CD14-positive monocyte (primary cell): ENCODE measurements around the gene GPR137B. TPM values are rescaled to one million over a fixed set of nuclear protein-coding genes. Genes with fewer than 3 reads are reported as not detected.
A peak's percentile ranks its signal among the peaks of the same experiment; 100 is the strongest.

Source experiments
- DNase-seq, 3 donors: peaks; one replicate each; pipeline ENCODE4 v3.0.0-alpha.2; 2011 to 2022
- H2AFZ ChIP-seq: 2 replicates; pipeline ENCODE4 v1.6.0; 2012; ENCODE audit warnings: mild to moderate bottlenecking, low read depth, low read length, inconsistent platforms; ENCODE audit not compliant: insufficient read depth, poor library complexity, severe bottlenecking
- H3K27ac ChIP-seq, 2 donors: 1 replicate in 1 of 2; 2 replicates in 1 of 2; pipeline ENCODE4 v1.5.1; 2012 to 2013; ENCODE audit warnings: low read length in 2 of 2, control low read depth in 1 of 2, inconsistent platforms in 1 of 2, low read depth in 1 of 2, mild to moderate bottlenecking in 1 of 2
- H3K27me3 ChIP-seq, 2 donors: one replicate each; pipeline versions ENCODE4 v1.6.0 to v1.6.1; 2011 to 2013; ENCODE audit warnings: low read length in 2 of 2; ENCODE audit not compliant: control insufficient read depth in 2 of 2, insufficient read depth in 2 of 2
- H3K36me3 ChIP-seq, 2 donors: replicated peaks in 1 of 2; 1 replicate in 1 of 2; 2 replicates in 1 of 2; pipeline versions ENCODE4 v1.5.1 to v1.6.1; 2012 to 2013; ENCODE audit warnings: low read length in 2 of 2, control low read depth in 1 of 2, inconsistent platforms in 1 of 2, mild to moderate bottlenecking in 1 of 2; ENCODE audit not compliant: insufficient read depth in 2 of 2, control insufficient read depth in 1 of 2
- H3K4me1 ChIP-seq, 2 donors: 1 replicate in 1 of 2; 2 replicates in 1 of 2; pipeline versions ENCODE4 v1.5.1 to v1.6.1; 2012 to 2013; ENCODE audit warnings: low read length in 2 of 2, control low read depth in 1 of 2, inconsistent platforms in 1 of 2, mild to moderate bottlenecking in 1 of 2, moderate library complexity in 1 of 2; ENCODE audit not compliant: insufficient read depth in 2 of 2, control insufficient read depth in 1 of 2
- H3K4me2 ChIP-seq: replicated peaks from 2 replicates; pipeline ENCODE3; 2012; ENCODE audit warnings: low read length, moderate library complexity, mild to moderate bottlenecking; ENCODE audit not compliant: poor library complexity, severe bottlenecking; ENCODE audit errors: extremely low read depth
- H3K4me3 ChIP-seq, 3 experiments: fragments of 200-600 bp in 1 of 3; sonication (generic) in 1 of 3; replicated peaks in 1 of 3; 1 replicate in 2 of 3; 2 replicates in 1 of 3; pipeline ENCODE4 v1.5.1; 2011 to 2013; ENCODE audit warnings: low read length in 3 of 3, mild to moderate bottlenecking in 3 of 3, control low read depth in 2 of 3, low read depth in 2 of 3, inconsistent platforms in 1 of 3, moderate library complexity in 1 of 3
- H3K79me2 ChIP-seq: 2 replicates; pipeline ENCODE4 v1.6.0; 2012; ENCODE audit warnings: mild to moderate bottlenecking, control low read depth, inconsistent platforms, low read length, moderate library complexity; ENCODE audit not compliant: insufficient read depth
- H3K9ac ChIP-seq: 2 replicates; pipeline ENCODE4 v1.6.0; 2017; ENCODE audit warnings: low read length, mild to moderate bottlenecking; ENCODE audit not compliant: insufficient read depth, poor library complexity, severe bottlenecking
- H3K9me3 ChIP-seq, 2 donors: replicated peaks in 1 of 2; 1 replicate in 1 of 2; 2 replicates in 1 of 2; pipeline versions ENCODE4 v1.5.1 to v1.6.1; 2012 to 2013; ENCODE audit warnings: low read length in 2 of 2, control low read depth in 1 of 2; ENCODE audit not compliant: control insufficient read depth in 1 of 2, insufficient read depth in 1 of 2
- H4K20me1 ChIP-seq: 2 replicates; pipeline ENCODE4 v1.6.0; 2012; ENCODE audit warnings: mild to moderate bottlenecking, low read length, control low read depth, moderate library complexity; ENCODE audit not compliant: insufficient read depth
- H3K27ac Mint-ChIP-seq, 7 donors: one replicate each; pipeline ENCODE4 v1.8.0; 2020; ENCODE audit warnings: mild to moderate bottlenecking in 7 of 7, mixed read lengths in 7 of 7, moderate library complexity in 6 of 7, inconsistent platforms in 2 of 7
- H3K27me3 Mint-ChIP-seq, 3 donors: one replicate each; pipeline ENCODE4 v1.8.0; 2021 to 2022; ENCODE audit warnings: low read depth in 3 of 3, mild to moderate bottlenecking in 3 of 3, mixed read lengths in 3 of 3, moderate library complexity in 3 of 3, inconsistent platforms in 1 of 3
- H3K36me3 Mint-ChIP-seq, 2 donors: one replicate each; pipeline ENCODE4 v1.8.0; 2020; ENCODE audit warnings: mixed read lengths in 2 of 2, inconsistent platforms in 1 of 2, mild to moderate bottlenecking in 1 of 2
- H3K4me1 Mint-ChIP-seq: one replicate; pipeline ENCODE4 v1.8.0; 2020; ENCODE audit warnings: mild to moderate bottlenecking, mixed read lengths
- H3K4me3 Mint-ChIP-seq, 2 donors: one replicate each; pipeline ENCODE4 v1.8.0; 2020; ENCODE audit warnings: mild to moderate bottlenecking in 2 of 2, mixed read lengths in 2 of 2, moderate library complexity in 1 of 2
- H3K9me3 Mint-ChIP-seq, 7 donors: one replicate each; pipeline ENCODE4 v1.8.0; 2020 to 2022; ENCODE audit warnings: mixed read lengths in 7 of 7, mild to moderate bottlenecking in 6 of 7, moderate library complexity in 6 of 7, inconsistent platforms in 2 of 7
- WGBS: methylation state at CpG from one replicate; pipeline ENCODE4 v1.1.5; 2013; ENCODE audit warnings: missing lambda C conversion rate; ENCODE audit not compliant: insufficient coverage; 5-methylcytosine and 5-hydroxymethylcytosine counted together
- intact Hi-C, 2 donors: fragments of 100-400 bp; cut with micrococcal nuclease; formaldehyde crosslinking; loops; one replicate each; pipeline versions ENCODE4 v1.15.0 to v1.15.1; 2023
- polyA plus RNA-seq, 3 donors: library from polyadenylated mRNA; depleted of rRNA in 1 of 3; unstranded in 2 of 3; stranded (reverse) in 1 of 3; fragments of 300-500 nt in 2 of 3; fragments of >200 nt in 1 of 3; fragmentation: Illumina TruSeq in 2 of 3; gene quantifications; 1 replicate in 2 of 3; 2 replicates in 1 of 3; pipeline ENCODE4 v1.2.3, GENCODE V29; 2012 to 2021
- TF ChIP-seq, protein P1 (sequence below): fragments of 200-600 bp; IDR thresholded peaks from one replicate; pipeline ENCODE4 v1.8.0; 2022; ENCODE audit warnings: antibody characterized with exemption, mild to moderate bottlenecking

Gene GPR137B
- polyA plus RNA-seq, 3 donors: 7.5 to 10.8 (median 8.7) TPM

DNA sequence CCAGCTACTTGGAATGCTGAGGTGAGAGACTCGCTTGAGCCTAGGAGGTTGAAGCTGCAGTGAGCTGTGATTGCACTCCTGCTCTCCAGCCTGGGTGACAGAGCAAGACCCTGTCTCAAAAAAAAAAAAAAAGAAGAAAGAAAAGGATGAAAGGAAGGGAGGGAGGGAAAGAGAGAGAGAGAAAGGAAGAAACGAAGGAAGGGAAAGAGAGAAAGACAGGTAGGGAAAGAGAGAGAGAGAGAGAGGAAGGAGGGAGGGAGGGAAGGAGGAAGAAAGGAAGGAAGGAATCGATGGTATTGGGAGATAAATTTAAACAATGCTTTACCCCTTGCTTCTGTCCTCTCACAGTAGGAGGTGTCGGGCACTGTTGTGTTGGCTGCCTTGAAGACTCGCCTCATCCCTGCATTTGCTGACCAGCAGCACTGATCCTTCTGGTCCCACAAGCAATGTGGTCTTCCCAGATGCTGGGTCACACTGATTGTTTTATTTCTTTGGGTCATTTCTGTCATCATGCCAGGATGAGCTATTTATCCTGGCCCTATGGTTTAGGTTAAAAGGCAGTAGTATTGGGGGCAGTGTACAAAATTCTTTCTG, 30.9 kb downstream of the GPR137B start:
- no peak overlapping the region for H2AFZ ChIP-seq
- H4K20me1 ChIP-seq: peaks cover 7% of the 10 kb centered on the region
- peaks cover 4 to 6% of the 10 kb centered on the region in 2 donors for H3K4me1 ChIP-seq
- no peak for DNase-seq
- H3K27me3 Mint-ChIP-seq: peaks cover 0 to 2% (median 0%) of the 10 kb centered on the region in 3 donors
- H3K9ac ChIP-seq: no peak overlapping the region
- H3K9me3 ChIP-seq: no peaks in the 10 kb centered on the region
- no peak overlapping the region for H3K27ac ChIP-seq
- no peak overlapping the region for H3K4me2 ChIP-seq
- H3K4me1 Mint-ChIP-seq: peaks cover 7% of the 10 kb centered on the region
- peaks cover 0 to 2% (median 0%) of the 10 kb centered on the region in 7 donors for H3K9me3 Mint-ChIP-seq
- 96% methylated on average over 4 of the region's 5 CpGs for WGBS
- no peak overlapping the region for H3K4me3 Mint-ChIP-seq
- H3K27me3 ChIP-seq: no peaks in the 10 kb centered on the region
- H3K4me3 ChIP-seq: no peak overlapping the region
- H3K36me3 ChIP-seq: peaks cover 6 to 16% of the 10 kb centered on the region in 2 donors
- no peaks in the 10 kb centered on the region for H3K79me2 ChIP-seq
- intact Hi-C loops: no loop called here
- H3K36me3 Mint-ChIP-seq: peaks cover 37 to 39% of the 10 kb centered on the region in 2 donors
- H3K27ac Mint-ChIP-seq: peak overlapping the region in 1 of 7 donors; percentile 9
- TF ChIP-seq, protein P1, sequence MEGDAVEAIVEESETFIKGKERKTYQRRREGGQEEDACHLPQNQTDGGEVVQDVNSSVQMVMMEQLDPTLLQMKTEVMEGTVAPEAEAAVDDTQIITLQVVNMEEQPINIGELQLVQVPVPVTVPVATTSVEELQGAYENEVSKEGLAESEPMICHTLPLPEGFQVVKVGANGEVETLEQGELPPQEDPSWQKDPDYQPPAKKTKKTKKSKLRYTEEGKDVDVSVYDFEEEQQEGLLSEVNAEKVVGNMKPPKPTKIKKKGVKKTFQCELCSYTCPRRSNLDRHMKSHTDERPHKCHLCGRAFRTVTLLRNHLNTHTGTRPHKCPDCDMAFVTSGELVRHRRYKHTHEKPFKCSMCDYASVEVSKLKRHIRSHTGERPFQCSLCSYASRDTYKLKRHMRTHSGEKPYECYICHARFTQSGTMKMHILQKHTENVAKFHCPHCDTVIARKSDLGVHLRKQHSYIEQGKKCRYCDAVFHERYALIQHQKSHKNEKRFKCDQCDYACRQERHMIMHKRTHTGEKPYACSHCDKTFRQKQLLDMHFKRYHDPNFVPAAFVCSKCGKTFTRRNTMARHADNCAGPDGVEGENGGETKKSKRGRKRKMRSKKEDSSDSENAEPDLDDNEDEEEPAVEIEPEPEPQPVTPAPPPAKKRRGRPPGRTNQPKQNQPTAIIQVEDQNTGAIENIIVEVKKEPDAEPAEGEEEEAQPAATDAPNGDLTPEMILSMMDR: no peak

- H3K4me3 ChIP-seq: no peak overlapping the region
- no peak for DNase-seq
- TF ChIP-seq, protein P1: no peak
- no peaks in the 10 kb centered on the region for H3K27me3 ChIP-seq
- Mint-ChIP-seq H3K36me3 (peaks cover 42 to 47% of the 10 kb centered on the region in 2 donors), H3K27me3 (peaks cover 0 to 4% (median 2%) of the 10 kb centered on the region in 3 donors), H3K4me3 (no peak overlapping the region), H3K27ac (peak overlapping the region in 1 of 7 donors; percentile 44), H3K9me3 (no peaks in the 10 kb centered on the region), H3K4me1 (no peaks in the 10 kb centered on the region)
- H3K9ac ChIP-seq: no peak overlapping the region
- no peaks in the 10 kb centered on the region for H3K9me3 ChIP-seq
- no peak overlapping the region for H3K27ac ChIP-seq
- no peak overlapping the region for H2AFZ ChIP-seq
- no peaks in the 10 kb centered on the region for H3K4me1 ChIP-seq
- intact Hi-C loops: no loop called here
- no peak overlapping the region for H3K4me2 ChIP-seq
- 98% methylated on average over 7 of the region's 12 CpGs for WGBS
- H4K20me1 ChIP-seq: peaks cover 4% of the 10 kb centered on the region
- H3K36me3 ChIP-seq: peaks cover 17 to 37% of the 10 kb centered on the region in 2 donors
- no peaks in the 10 kb centered on the region for H3K79me2 ChIP-seq
Observed at GRCh38 chr1:236175642-236176336, 33.5 kb downstream of the GPR137B start.
